ENCODE results near the gene AP1G2. TPM values are rescaled to one million over a fixed set of nuclear protein-coding genes. Genes with fewer than 3 reads are reported as not detected.

The AP1G2 gene
- total and polyA plus RNA-seq, 2 donors (not counting 1 experiment from before 2014, with no cell fraction given) = 648 to 1,185 TPM

DNA sequence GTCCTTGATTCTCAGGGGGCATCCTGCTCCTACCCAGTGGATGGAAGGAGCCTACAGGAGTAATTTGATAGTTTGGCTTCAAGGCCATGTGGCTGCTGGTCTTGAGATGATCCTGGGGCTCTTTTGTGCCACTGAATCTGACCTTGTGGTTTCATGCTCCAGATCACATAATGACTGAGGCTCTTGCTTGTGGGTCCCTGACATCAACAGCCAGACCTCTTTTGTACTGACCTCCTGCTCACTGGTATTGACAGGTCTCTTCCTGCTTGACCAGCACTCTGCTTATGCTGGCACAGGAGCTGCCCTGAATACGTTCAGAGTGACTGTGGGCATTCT is 34.2 kb upstream of the AP1G2 start:
- no peak for ATAC-seq (ENCODE audit: low read depth)
- DNase-seq = no peak
- H3K27ac Mint-ChIP-seq = no peak overlapping the region
- ChIA-PET CTCF (interaction anchor here (1.1 kb wide), 1 partner anchor 30 kb away, joined by 3 read pairs; no protein-coding TSS in a partner anchor), POLR2A (no interaction called here)
- no peaks in the 10 kb centered on the region for H3K79me2 ChIP-seq (ENCODE audit: control insufficient read depth, insufficient read depth, low read length)
- H3K4me1 Mint-ChIP-seq = no peaks in the 10 kb centered on the region
- no peak overlapping the region for H3K4me3 ChIP-seq (ENCODE audit: control extremely low read depth in 1 of 5, extremely low read depth in 1 of 5, insufficient read depth in 1 of 5, low read depth in 2 of 5, low read length in 4 of 5)
- H3K4me3 Mint-ChIP-seq = no peak overlapping the region
- H2AFZ ChIP-seq (ENCODE audit: insufficient read depth, low read depth, low read length, poor library complexity, severe bottlenecking) = no peak overlapping the region
- no peaks in the 10 kb centered on the region for H3K4me1 ChIP-seq (ENCODE audit: control insufficient read depth in 2 of 2, insufficient read depth in 2 of 2, low read length in 2 of 2)
- peaks cover 0 to 8% (median 1%) of the 10 kb centered on the region in 3 donors for H3K9me3 ChIP-seq (ENCODE audit: control extremely low read depth in 1 of 3, control insufficient read depth in 2 of 3, insufficient read depth in 1 of 3, low read length in 2 of 3)
- H3K36me3 ChIP-seq (replicated peaks in 1 of 2; ENCODE audit: control extremely low read depth in 1 of 2, control insufficient read depth in 1 of 2, extremely low read depth in 1 of 2, insufficient read depth in 2 of 2, low read length in 1 of 2) = no peaks in the 10 kb centered on the region
- no peaks in the 10 kb centered on the region for H4K20me1 ChIP-seq (ENCODE audit: control insufficient read depth, insufficient read depth, low read length, poor library complexity, severe bottlenecking)
- H3K27me3 Mint-ChIP-seq = peaks cover 12% of the 10 kb centered on the region
- intact Hi-C loops (cut with micrococcal nuclease) = no loop called here
- TF ChIP-seq EZH2 (IDR thresholded peaks at IDR 0.05; ENCODE audit: borderline replicate concordance, insufficient read depth, low read depth, low read length, poor library complexity, severe bottlenecking) (no peak), CTCF (IDR thresholded peaks at IDR 0.05) (no peak)
- H3K9ac ChIP-seq (ENCODE audit: low read length) = no peak overlapping the region
- H3K9me3 Mint-ChIP-seq (ENCODE audit: insufficient read depth) = no peaks in the 10 kb centered on the region
- peaks cover 0 to 5% (median 0%) of the 10 kb centered on the region in 4 experiments for H3K27me3 ChIP-seq (replicated peaks in 1 of 4; ENCODE audit: control extremely low read depth in 1 of 4, control insufficient read depth in 3 of 4, insufficient read depth in 4 of 4, low read length in 3 of 4)
- no peak overlapping the region for H3K4me2 ChIP-seq (replicated peaks; ENCODE audit: low read depth, low read length, poor library complexity, severe bottlenecking)
- H3K27ac ChIP-seq (ENCODE audit: low read length in 2 of 2) = no peak overlapping the region
- no CpG with 5 or more reads among the region's 1 CpG for WGBS (ENCODE audit: insufficient coverage)

GRCh38 chr14:23601424-23601823 is 33.8 kb upstream of the AP1G2 start:
- Mint-ChIP-seq H3K9me3 (ENCODE audit: insufficient read depth) (no peaks in the 10 kb centered on the region), H3K4me1 (no peaks in the 10 kb centered on the region), H3K27me3 (peaks cover 14% of the 10 kb centered on the region), H3K27ac (no peak overlapping the region), H3K4me3 (no peak overlapping the region)
- Histone ChIP-seq H3K4me1 (ENCODE audit: control insufficient read depth in 2 of 2, insufficient read depth in 2 of 2, low read length in 2 of 2) (no peaks in the 10 kb centered on the region), H3K27me3 (replicated peaks in 1 of 4; ENCODE audit: control extremely low read depth in 1 of 4, control insufficient read depth in 3 of 4, insufficient read depth in 4 of 4, low read length in 3 of 4) (peaks cover 0 to 5% (median 0%) of the 10 kb centered on the region in 4 experiments), H3K36me3 (replicated peaks in 1 of 2; ENCODE audit: control extremely low read depth in 1 of 2, control insufficient read depth in 1 of 2, extremely low read depth in 1 of 2, insufficient read depth in 2 of 2, low read length in 1 of 2) (no peaks in the 10 kb centered on the region), H3K9ac (ENCODE audit: low read length) (no peak overlapping the region), H4K20me1 (ENCODE audit: control insufficient read depth, insufficient read depth, low read length, poor library complexity, severe bottlenecking) (no peaks in the 10 kb centered on the region), H3K79me2 (ENCODE audit: control insufficient read depth, insufficient read depth, low read length) (no peaks in the 10 kb centered on the region), H3K4me2 (replicated peaks; ENCODE audit: low read depth, low read length, poor library complexity, severe bottlenecking) (no peak overlapping the region), H3K9me3 (ENCODE audit: control extremely low read depth in 1 of 3, control insufficient read depth in 2 of 3, insufficient read depth in 1 of 3, low read length in 2 of 3) (peaks cover 0 to 8% (median 1%) of the 10 kb centered on the region in 3 donors), H3K27ac (ENCODE audit: low read length in 2 of 2) (no peak overlapping the region), H2AFZ (ENCODE audit: insufficient read depth, low read depth, low read length, poor library complexity, severe bottlenecking) (no peak overlapping the region), H3K4me3 (ENCODE audit: control extremely low read depth in 1 of 5, extremely low read depth in 1 of 5, insufficient read depth in 1 of 5, low read depth in 2 of 5, low read length in 4 of 5) (no peak overlapping the region)
- TF ChIP-seq CTCF (IDR thresholded peaks at IDR 0.05) (no peak), EZH2 (IDR thresholded peaks at IDR 0.05; ENCODE audit: borderline replicate concordance, insufficient read depth, low read depth, low read length, poor library complexity, severe bottlenecking) (no peak)
- ChIA-PET CTCF (interaction anchor here (1.6 kb wide), 1 partner anchor 31 kb away, joined by 3 read pairs; no protein-coding TSS in a partner anchor), POLR2A (no interaction called here)
- intact Hi-C loops (cut with micrococcal nuclease) = no loop called here
- no peak for ATAC-seq (ENCODE audit: low read depth)
- DNase-seq = no peak
